Cardiac fibroblast (primary cell): ENCODE results near the gene BMAL1.

Experiments
- DNase-seq, 2 donors: peaks; one replicate each; pipeline versions ENCODE4 v3.0.0 to v3.0.0-alpha.2; 2010; ENCODE audit warnings: low read depth in 2 of 2
- H3K4me3 ChIP-seq, 2 donors: replicated peaks in 1 of 2; 1 replicate in 1 of 2; 2 replicates in 1 of 2; pipeline ENCODE4 v1.5.1; 2011; ENCODE audit warnings: low read depth in 2 of 2, low read length in 2 of 2, mild to moderate bottlenecking in 2 of 2, moderate library complexity in 1 of 2
- CTCF ChIP-seq: IDR thresholded peaks from one replicate; pipeline ENCODE4 v1.5.1; 2011; ENCODE audit warnings: low read depth, mild to moderate bottlenecking, low read length, inconsistent platforms

BMAL1 gene

GRCh38 chr11:13366266-13367026 lies 88.9 kb downstream of the BMAL1 start:
- DNase-seq: no peak
- no peak overlapping the region for H3K4me3 ChIP-seq
- TF ChIP-seq CTCF: no peak

- no peak for DNase-seq
- no peak overlapping the region for H3K4me3 ChIP-seq
Measured at GRCh38 chr11:13367115-13367514, 89.5 kb downstream of the BMAL1 start.

GRCh38 chr11:13368041-13368446 lies 90.5 kb downstream of the BMAL1 start:
- peak; percentile 5 to 57 for DNase-seq
- no peak for TF ChIP-seq CTCF

More at GRCh38 chr11:13367115-13367514, 89.5 kb downstream of the BMAL1 start:
- no peak for TF ChIP-seq CTCF

GRCh38 chr11:13373216-13373615 lies 95.6 kb downstream of the BMAL1 start:
- TF ChIP-seq CTCF: no peak
- DNase-seq: no peak

More at GRCh38 chr11:13368041-13368446, 90.5 kb downstream of the BMAL1 start:
- H3K4me3 ChIP-seq: no peak overlapping the region

GRCh38 chr11:13375798-13376197 lies 98.2 kb downstream of the BMAL1 start:
- no peak overlapping the region for H3K4me3 ChIP-seq
- DNase-seq: peak in 1 of 2 donors; percentile 59
- no peak for TF ChIP-seq CTCF

More at GRCh38 chr11:13373216-13373615, 95.6 kb downstream of the BMAL1 start:
- H3K4me3 ChIP-seq: no peak overlapping the region

- TF ChIP-seq CTCF: no peak
- no peak for DNase-seq
- H3K4me3 ChIP-seq: no peak overlapping the region
Measured at GRCh38 chr11:13376402-13376801, 98.8 kb downstream of the BMAL1 start.
